HepG2 (cell line): Measurements from ENCODE around the gene TMEM19. TPM values are rescaled to one million over a fixed set of nuclear protein-coding genes. Genes with fewer than 3 reads are reported as not detected.

Experiments
- ATAC-seq: fragments of 200-7000 bp; cut with Tn5 transposase; 3 replicates; pipeline ENCODE4 v1.9.1; 2020; ENCODE audit warnings: mild to moderate bottlenecking, moderate library complexity
- Bru-seq: library from RNA; stranded (reverse); fragments of 400-500 nt; gene quantifications from one replicate; lab custom pipeline; 2021; lab: Mats Ljungman, UMichigan
- BruChase-seq, 2 experiments: library from RNA; stranded (reverse); fragments of 400-500 nt; gene quantifications; one replicate each; lab custom pipeline; 2021; lab: Mats Ljungman, UMichigan
- BruUV-seq: library from RNA; stranded (reverse); fragments of 400-500 nt; replicated peaks from 2 replicates; lab custom pipeline; 2021; lab: Mats Ljungman, UMichigan
- CTCF ChIA-PET: fragments of 300-600 bp; formaldehyde crosslinking; extraction: SDS; loops from one replicate; lab custom pipeline; 2021; ENCODE audit warnings: low total read pairs, inconsistent platforms, low intra/inter-chr PET ratio; lab: Yijun Ruan, JAX
- POLR2A ChIA-PET: fragments of 350-600 bp; sonication (Branson Sonifier 250); formaldehyde crosslinking; loops from one replicate; lab custom pipeline; 2020; ENCODE audit warnings: antibody characterized with exemption, inconsistent platforms; lab: Yijun Ruan, JAX
- DNase-seq: peaks from one replicate; pipeline ENCODE4 v3.0.0-alpha.2; 2015; ENCODE audit warnings: low spot score
- FAIRE-seq: peaks from 3 replicates; lab custom pipeline; 2011; peaks lifted over from hg19 to GRCh38; lab: Jason Lieb, UNC
- H2AFZ ChIP-seq: one replicate; pipeline ENCODE4 v1.6.1; 2011; ENCODE audit warnings: low read length, inconsistent platforms
- H3K27ac ChIP-seq: fragments of 300-600 bp; 3 replicates; pipeline ENCODE4 v1.8.0; 2011; ENCODE audit warnings: mixed run types, mild to moderate bottlenecking, mixed read lengths, low read length, inconsistent platforms; ENCODE audit not compliant: insufficient read depth; ENCODE audit errors: extremely low read length
- H3K27me3 ChIP-seq, 2 experiments: fragments of 200-600 bp in 1 of 2; 2 replicates in 1 of 2; 3 replicates in 1 of 2; pipeline versions ENCODE4 v1.6.0 to v1.8.0; 2011; ENCODE audit warnings: low read length in 2 of 2, mild to moderate bottlenecking in 2 of 2, moderate library complexity in 2 of 2, inconsistent platforms in 1 of 2; ENCODE audit not compliant: insufficient read depth in 2 of 2, control insufficient read depth in 1 of 2
- H3K36me3 ChIP-seq, 2 experiments: fragments of 200-600 bp in 1 of 2; replicated peaks in 1 of 2; 2 replicates in 1 of 2; 3 replicates in 1 of 2; pipeline versions ENCODE4 v1.5.1 to v1.8.0; 2011; ENCODE audit warnings: low read length in 2 of 2, inconsistent platforms in 1 of 2; ENCODE audit not compliant: insufficient read depth in 2 of 2, control insufficient read depth in 1 of 2
- H3K4me1 ChIP-seq: 2 replicates; pipeline ENCODE4 v1.5.1; 2012; ENCODE audit warnings: low read length, inconsistent platforms; ENCODE audit not compliant: insufficient read depth
- H3K4me2 ChIP-seq: 2 replicates; pipeline ENCODE4 v1.6.0; 2011; ENCODE audit warnings: low read depth, low read length, inconsistent platforms
- H3K4me3 ChIP-seq, 3 experiments: fragments of 200-600 bp in 1 of 3; sonication (generic), shearing (Covaris generic) in 1 of 3; replicated peaks in 1 of 3; 2 replicates each; pipeline ENCODE4 v1.5.1; 2011 to 2016; ENCODE audit warnings: low read length in 3 of 3, inconsistent platforms in 2 of 3, low read depth in 2 of 3, mild to moderate bottlenecking in 2 of 3, control low read depth in 1 of 3, mixed read lengths in 1 of 3; ENCODE audit not compliant: insufficient read depth in 1 of 3
- H3K79me2 ChIP-seq: one replicate; pipeline ENCODE4 v1.6.1; 2011; ENCODE audit warnings: low read length, inconsistent platforms; ENCODE audit not compliant: insufficient read depth
- H3K9ac ChIP-seq: 2 replicates; pipeline ENCODE4 v1.6.0; 2011; ENCODE audit warnings: mild to moderate bottlenecking, low read depth, low read length, inconsistent platforms; ENCODE audit not compliant: insufficient read depth
- H3K9me3 ChIP-seq: 2 replicates; pipeline ENCODE4 v1.5.1; 2012; ENCODE audit warnings: mild to moderate bottlenecking, low read length
- H4K20me1 ChIP-seq: 2 replicates; pipeline ENCODE4 v1.6.0; 2011; ENCODE audit warnings: inconsistent platforms, mild to moderate bottlenecking, low read length, moderate library complexity; ENCODE audit not compliant: insufficient read depth
- EZH2 ChIP-seq: conservative IDR thresholded peaks from 2 replicates; pipeline ENCODE4 v1.6.1; 2012; ENCODE audit warnings: mild to moderate bottlenecking, low read depth, low read length, moderate library complexity
- FOXA1 ChIP-seq, 2 experiments: fragments of 450-650 bp in 1 of 2; sonication (generic) in 1 of 2; formaldehyde crosslinking in 1 of 2; IDR thresholded peaks; 2 replicates each; pipeline versions ENCODE4 v1.4.0 to v1.6.1; 2016 to 2020; ENCODE audit warnings: missing genetic modification reagents in 1 of 2
- HOXA3 ChIP-seq: sonication (generic); formaldehyde crosslinking; IDR thresholded peaks from 2 replicates; pipeline ENCODE4 v1.5.0; 2020; ENCODE audit warnings: missing genetic modification reagents
- RNF219 ChIP-seq: sonication (generic); formaldehyde crosslinking; IDR thresholded peaks from 2 replicates; pipeline ENCODE4 v1.5.0; 2020; ENCODE audit warnings: mild to moderate bottlenecking, missing genetic modification reagents
- TEAD2 ChIP-seq: sonication (generic); formaldehyde crosslinking; IDR thresholded peaks from 2 replicates; pipeline ENCODE4 v1.9.0; 2021; ENCODE audit warnings: missing genetic modification reagents
- ZBTB20 ChIP-seq: sonication (generic); formaldehyde crosslinking; IDR thresholded peaks from 2 replicates; pipeline ENCODE4 v1.8.1; 2023; ENCODE audit warnings: missing genetic modification reagents, low read depth, mild to moderate bottlenecking, borderline replicate concordance
- ZFP62 ChIP-seq: sonication (generic); formaldehyde crosslinking; IDR thresholded peaks from 2 replicates; pipeline ENCODE4 v1.4.0; 2020; ENCODE audit warnings: missing genetic modification reagents
- ZFP91 ChIP-seq: sonication (generic); formaldehyde crosslinking; IDR thresholded peaks from 2 replicates; pipeline ENCODE4 v1.9.0; 2022; ENCODE audit warnings: missing genetic modification reagents, mild to moderate bottlenecking, borderline replicate concordance
- ZFYVE20 ChIP-seq: sonication (generic); formaldehyde crosslinking; IDR thresholded peaks from 2 replicates; pipeline ENCODE4 v1.8.0; 2023; ENCODE audit warnings: low read depth, mild to moderate bottlenecking, moderate library complexity, missing genetic modification reagents, borderline replicate concordance
- ZNF260 ChIP-seq: sonication (generic); formaldehyde crosslinking; IDR thresholded peaks from 2 replicates; pipeline ENCODE4 v1.4.0; 2020; ENCODE audit warnings: missing genetic modification reagents, low read depth, mild to moderate bottlenecking, borderline replicate concordance
- ZNF484 ChIP-seq: sonication (generic); formaldehyde crosslinking; IDR thresholded peaks from 2 replicates; pipeline ENCODE4 v1.5.1; 2020; ENCODE audit warnings: mild to moderate bottlenecking, low read depth, missing genetic modification reagents, borderline replicate concordance
- WGBS: methylation state at CpG from one replicate; pipeline ENCODE4 v1.1.6; 2017; ENCODE audit warnings: low lambda C conversion rate; 5-methylcytosine and 5-hydroxymethylcytosine counted together
- in situ Hi-C: cut with HindIII; loops from 2 replicates; pipeline ENCODE4 v1.10.0; 2017; ENCODE audit warnings: low pct_unique_long_range_greater_than_20kb; ENCODE audit not compliant: extremely low pct_ligation_motif_present
- intact Hi-C: fragments of 100-400 bp; cut with micrococcal nuclease; formaldehyde crosslinking; loops from one replicate; pipeline ENCODE4 v1.10.0; 2022; ENCODE audit not compliant: unreplicated experiment
- long read RNA-seq, 2 experiments: library from RNA in 1 of 2; library from polyadenylated mRNA in 1 of 2; stranded (forward) in 1 of 2; unstranded in 1 of 2; transcript quantifications; one replicate each; pipeline ENCODE4 v2.0.0, GENCODE V29; 2019 to 2022
- polyA minus RNA-seq, 3 experiments: library from RNA; depleted of rRNA, polyadenylated mRNA; stranded (reverse); fragments of >200 nt; gene quantifications; 2 replicates each; pipeline ENCODE4 v1.2.3, GENCODE V29; 2011; ENCODE audit warnings: low replicate concordance in 1 of 3
- polyA plus RNA-seq, 8 experiments: library from polyadenylated mRNA; depleted of rRNA in 3 of 8; stranded (reverse) in 7 of 8; unstranded in 1 of 8; fragments of >200 nt; fragmentation: Illumina TruSeq in 4 of 8; extraction: Trizol in 4 of 8; gene quantifications; 2 replicates each; pipeline versions ENCODE4 v1.2.1 to v1.2.3, GENCODE V29; 2011 to 2016; ENCODE audit warnings: low read depth in 4 of 8, missing spikeins in 1 of 8, mixed read lengths in 1 of 8; ENCODE audit not compliant: insufficient read depth in 1 of 8
- total RNA-seq, 5 experiments: library from RNA; depleted of rRNA; stranded (reverse); fragments of >200 nt; fragmentation: Illumina TruSeq; extraction: Trizol; gene quantifications; 2 replicates each; pipeline ENCODE4 v1.2.3, GENCODE V29; 2016; ENCODE audit warnings: low read depth in 1 of 5

Gene TMEM19
- total RNA-seq (2016; rRNA removed; fragmentation: Illumina TruSeq; extraction: Trizol) (21.9 and 22.5 TPM in 2 replicates), polyA plus RNA-seq (2011; rRNA removed) (12.0 and 16.9 TPM in 2 replicates), polyA minus RNA-seq (2011; rRNA and poly(A)+ RNA removed; ENCODE audit: low replicate concordance) (22.8 and 43.2 TPM in 2 replicates), Bru-seq, nascent RNA (percentile 60 among the genes with signal in this experiment), BruChase-seq, experiment 1, labeled RNA remaining after a 6-hour chase (percentile 86 among the genes with signal in this experiment), BruChase-seq, experiment 2, labeled RNA remaining after a 2-hour chase (percentile 77 among the genes with signal in this experiment)
- total RNA-seq (2016; cell fraction: cytosol; rRNA removed; fragmentation: Illumina TruSeq; extraction: Trizol; ENCODE audit: low read depth), result 8.4 and 11.1 TPM in 2 replicates
- total RNA-seq (2016; cell fraction: insoluble cytoplasmic fraction; rRNA removed; fragmentation: Illumina TruSeq; extraction: Trizol), result 24.4 and 24.7 TPM in 2 replicates
- 19.4 and 21.7 TPM in 2 replicates for total RNA-seq (2016; cell fraction: membrane; rRNA removed; fragmentation: Illumina TruSeq; extraction: Trizol)
- total RNA-seq (2016; cell fraction: nucleus; rRNA removed; fragmentation: Illumina TruSeq; extraction: Trizol), result 20.6 and 22.2 TPM in 2 replicates
- polyA plus RNA-seq (2011; cell fraction: cytosol; rRNA removed), result 10.0 and 19.2 TPM in 2 replicates
- polyA plus RNA-seq (2011; cell fraction: nucleus; rRNA removed), result 5.6 and 6.0 TPM in 2 replicates
- 8.1 and 12.4 TPM in 2 replicates for polyA plus RNA-seq (2012)
- polyA plus RNA-seq (2016; cell fraction: cytosol; fragmentation: Illumina TruSeq; extraction: Trizol; ENCODE audit: low read depth), result 11.2 and 15.2 TPM in 2 replicates
- 18.4 and 19.0 TPM in 2 replicates for polyA plus RNA-seq (2016; cell fraction: insoluble cytoplasmic fraction; fragmentation: Illumina TruSeq; extraction: Trizol; ENCODE audit: low read depth)
- 19.6 and 21.1 TPM in 2 replicates for polyA plus RNA-seq (2016; cell fraction: membrane; fragmentation: Illumina TruSeq; extraction: Trizol; ENCODE audit: low read depth)
- 22.5 and 24.5 TPM in 2 replicates for polyA plus RNA-seq (2016; cell fraction: nucleus; fragmentation: Illumina TruSeq; extraction: Trizol; ENCODE audit: insufficient read depth, low read depth)
- polyA minus RNA-seq (2011; cell fraction: cytosol; rRNA and poly(A)+ RNA removed), result 14.2 and 14.3 TPM in 2 replicates
- polyA minus RNA-seq (2011; cell fraction: nucleus; rRNA and poly(A)+ RNA removed), result 16.7 and 20.8 TPM in 2 replicates
- long read RNA-seq, experiment 1, full-length matches to known transcripts, result 8 of 18 reads
- long read RNA-seq, experiment 1, partial matches to known transcripts, result 0 of 18 reads
- long read RNA-seq, experiment 1, other reads (novel, unspliced or antisense), result 10 of 18 reads
- long read RNA-seq, experiment 2, full-length matches to known transcripts, result 3 of 23 reads
- long read RNA-seq, experiment 2, partial matches to known transcripts, result 1 of 23 reads
- long read RNA-seq, experiment 2, other reads (novel, unspliced or antisense), result 19 of 23 reads

- no peaks in the 10 kb centered on the region for H3K27me3 ChIP-seq
- H3K36me3 ChIP-seq, result no peaks in the 10 kb centered on the region
- H2AFZ ChIP-seq, result peak within 1 kb of the TSS; percentile 95
- FAIRE-seq (no peak), ATAC-seq (peak; percentile 97), DNase-seq (peak; percentile 79)
- H3K79me2 ChIP-seq, result peaks cover 9% of the 10 kb centered on the region
- intact Hi-C loops, result loop anchor here (1.0 to 2.0 kb wide), 2 partner anchors 21 to 51 kb away; no protein-coding TSS in a partner anchor
- H4K20me1 ChIP-seq, result no peaks in the 10 kb centered on the region
- TSS peak; percentile 73 for BruUV-seq
- H3K4me3 ChIP-seq, result peak within 1 kb of the TSS; percentile 73 to 79 (median 73)
- H3K4me2 ChIP-seq, result peak within 1 kb of the TSS; percentile 99
- 3% methylated on average over 8 of the region's 63 CpGs for WGBS
- POLR2A ChIA-PET, result interaction anchor here (0.6 to 3.7 kb wide), 20 partner anchors 9 to 247 kb away, joined by 3 to 78 read pairs (median 6); partner anchors contain the start of genes RAB21, THAP2 and ZFC3H1
- peaks cover 46% of the 10 kb centered on the region for H3K4me1 ChIP-seq
- CTCF ChIA-PET, result no interaction called here
- H3K9ac ChIP-seq, result peak within 1 kb of the TSS; percentile 80
- no peaks in the 10 kb centered on the region for H3K9me3 ChIP-seq
- H3K27ac ChIP-seq, result peak within 1 kb of the TSS; percentile 93
- in situ Hi-C loops, result no loop called here
- TF ChIP-seq RNF219 (CRISPR knock-in tag), result no peak
- TF ChIP-seq ZFYVE20 (CRISPR knock-in tag), result no peak
- no peak for TF ChIP-seq ZNF484 (CRISPR knock-in tag)
- TF ChIP-seq ZFP91 (CRISPR knock-in tag), result peak; percentile 91; the same call in 1 of the 2 replicates
- no peak for TF ChIP-seq EZH2
- no peak for TF ChIP-seq FOXA1 (IDR thresholded peaks at IDR 0.05)
- TF ChIP-seq FOXA1 (CRISPR knock-in tag; IDR thresholded peaks at IDR 0.05), result 0 out of 2 replicates have a peak, but pooled peaks have one; percentile 11
- TF ChIP-seq ZBTB20 (CRISPR knock-in tag), result peak; percentile 55; the same call in 1 of the 2 replicates
- no peak for TF ChIP-seq TEAD2 (CRISPR knock-in tag)
- TF ChIP-seq ZNF260, result no peak
- TF ChIP-seq HOXA3 (CRISPR knock-in tag), result peak; percentile 84
- no peak for TF ChIP-seq ZFP62 (CRISPR knock-in tag)
Observed at GRCh38 chr12:71685914-71686657, at the start of gene TMEM19. Gene TMEM19, plus strand, starts transcription at chr12:71686082. Its CDS starts 599 bp downstream, at chr12:71686681.
